A204.1 (cell line): Measurements from ENCODE around the gene LUC7L3.

ENCODE experiments used
- FAIRE-seq: peaks from 2 replicates; lab custom pipeline; 2012; peaks lifted over from hg19 to GRCh38; lab: Jason Lieb, UNC

Gene LUC7L3

DNA sequence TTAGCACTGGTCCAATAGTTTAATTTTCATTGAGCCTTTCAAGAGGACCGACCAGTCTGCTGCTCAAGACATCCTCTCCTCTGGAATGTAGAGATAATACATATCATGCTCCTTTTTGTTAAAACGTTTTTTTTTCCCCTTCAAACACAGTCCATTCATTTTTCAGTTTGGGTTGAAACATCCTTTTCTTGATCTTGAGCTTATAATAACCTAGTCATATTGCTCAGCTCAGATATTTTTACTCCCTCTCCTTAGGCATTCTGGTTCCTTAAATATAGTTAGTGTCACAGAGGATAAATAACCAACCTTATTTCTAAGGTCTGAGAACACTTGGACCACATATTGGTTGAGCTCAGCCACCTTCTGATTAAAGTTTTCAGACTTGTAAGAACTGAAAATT, 35.1 kb downstream of the LUC7L3 start:
- FAIRE-seq: no peak

DNA sequence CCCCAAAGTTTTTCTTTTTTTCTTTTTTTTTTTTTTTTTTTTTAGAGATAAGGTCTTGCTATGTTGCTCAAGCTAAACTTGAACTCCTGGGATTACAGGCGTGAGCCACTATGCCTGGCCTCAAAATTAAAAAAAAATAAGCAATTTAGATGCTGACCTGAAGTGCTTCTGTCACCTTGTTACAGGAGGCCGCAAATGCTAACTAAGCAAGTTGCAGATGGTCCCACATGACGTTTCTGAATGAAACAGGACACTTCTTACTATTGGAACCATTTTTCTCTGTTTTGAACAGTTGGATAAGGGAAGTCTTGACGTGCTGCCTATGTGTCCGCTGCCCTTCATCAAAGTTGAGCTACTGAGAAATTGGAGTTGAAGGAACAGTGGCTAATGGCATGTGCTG, 39.1 kb downstream of the LUC7L3 start:
- no peak for FAIRE-seq

DNA sequence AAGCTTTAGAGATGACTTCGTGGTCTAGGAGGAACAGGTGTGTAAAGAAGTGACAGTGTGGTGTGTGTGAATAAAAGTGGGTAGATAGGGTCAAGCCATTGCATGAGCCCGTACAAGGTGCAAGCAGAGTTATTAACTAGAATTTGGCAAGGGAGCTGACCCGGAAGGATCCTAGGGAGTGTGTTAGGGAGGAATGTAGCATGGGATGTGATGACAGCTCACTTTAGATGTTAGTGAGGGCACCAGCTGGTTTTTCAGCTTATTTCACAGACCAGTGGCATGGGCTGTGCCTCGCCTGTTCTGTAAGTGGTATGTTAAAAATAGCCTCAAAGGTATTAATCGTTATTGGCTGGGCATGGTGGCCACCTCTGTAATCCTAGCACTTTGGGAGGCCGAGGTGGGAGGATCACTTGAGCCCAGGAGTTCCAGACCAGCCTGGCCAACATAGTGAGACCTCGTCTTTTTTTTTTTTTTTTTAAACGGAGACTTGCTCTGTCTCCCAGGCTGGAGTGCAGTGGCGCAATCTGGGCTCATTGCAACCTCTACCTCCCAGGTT, 39.7 kb downstream of the LUC7L3 start:
- FAIRE-seq: no peak

DNA sequence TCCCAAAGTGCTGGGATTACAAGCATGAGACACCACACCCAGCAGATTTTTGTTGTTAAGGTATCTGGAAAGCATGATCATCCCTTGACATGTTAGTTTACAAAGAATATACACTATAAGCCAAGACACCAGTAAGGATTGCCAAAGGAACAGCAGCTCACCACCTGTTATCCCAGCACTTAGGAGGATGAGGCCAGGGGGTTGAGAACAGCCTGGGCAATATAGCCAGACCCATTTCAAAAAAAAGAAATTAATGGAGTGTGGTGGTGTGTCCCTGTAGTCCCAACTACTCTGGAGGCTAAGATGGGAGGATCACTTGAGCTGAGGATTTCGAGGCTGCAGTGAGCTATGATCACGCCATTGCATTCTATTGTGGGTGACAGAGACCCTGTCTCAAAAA, 42.8 kb downstream of the LUC7L3 start:
- FAIRE-seq: no peak

DNA sequence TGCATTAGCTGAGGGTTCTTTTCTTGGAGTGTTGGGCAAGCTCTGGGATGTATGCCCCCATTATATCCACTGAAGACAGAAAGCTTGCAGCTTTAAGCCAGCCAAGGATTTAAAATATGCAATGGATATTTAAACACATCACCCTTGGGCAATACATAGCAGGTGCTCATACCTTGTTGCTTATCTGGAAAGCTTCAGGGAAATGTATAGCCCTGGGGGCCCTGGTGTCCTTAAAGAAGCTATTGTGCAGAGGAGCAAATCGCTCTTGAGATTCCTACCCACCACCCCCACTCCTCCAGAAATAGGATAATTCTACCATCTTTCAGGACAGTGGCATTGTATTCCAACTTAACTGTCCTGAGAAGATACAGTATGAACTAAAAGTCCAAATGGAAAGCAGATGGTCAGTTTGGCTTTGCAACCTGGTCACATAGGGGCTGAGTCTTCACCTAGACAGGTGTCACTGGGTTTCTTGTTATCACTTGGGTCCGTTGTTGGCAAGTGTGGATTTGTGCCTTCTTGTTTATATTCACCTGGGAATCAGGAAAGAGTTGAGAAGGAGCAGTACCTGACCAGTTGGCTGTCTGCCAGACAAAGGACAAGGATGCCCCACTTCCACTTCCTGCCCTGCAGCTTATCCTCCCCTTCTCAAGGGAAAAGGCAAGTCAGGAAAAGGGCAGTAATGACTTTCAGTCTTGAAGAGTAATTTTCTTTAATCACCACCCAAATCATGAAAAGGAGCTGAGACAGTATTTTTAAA, 44.5 kb downstream of the LUC7L3 start:
- FAIRE-seq: no peak

DNA sequence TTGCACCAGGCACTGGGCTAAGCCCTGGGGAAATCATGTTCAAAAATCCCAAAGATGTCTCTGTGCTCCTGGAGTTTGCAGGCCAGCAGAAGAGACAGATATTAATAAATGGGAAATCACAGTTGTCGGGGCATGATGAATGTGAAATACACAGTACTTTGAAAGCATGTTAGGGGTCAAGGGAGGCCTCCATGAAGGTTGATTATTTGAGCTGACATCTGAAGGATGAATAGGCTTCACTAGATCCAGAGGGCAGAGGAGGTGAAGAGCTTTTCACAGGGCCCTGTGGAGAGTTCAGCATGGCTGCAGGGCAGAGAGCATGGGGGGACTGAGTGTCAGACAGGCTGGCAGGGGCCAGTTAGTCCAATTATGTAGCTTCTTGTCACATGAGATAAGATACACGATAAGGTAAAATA, 45.3 kb downstream of the LUC7L3 start:
- FAIRE-seq: no peak

DNA sequence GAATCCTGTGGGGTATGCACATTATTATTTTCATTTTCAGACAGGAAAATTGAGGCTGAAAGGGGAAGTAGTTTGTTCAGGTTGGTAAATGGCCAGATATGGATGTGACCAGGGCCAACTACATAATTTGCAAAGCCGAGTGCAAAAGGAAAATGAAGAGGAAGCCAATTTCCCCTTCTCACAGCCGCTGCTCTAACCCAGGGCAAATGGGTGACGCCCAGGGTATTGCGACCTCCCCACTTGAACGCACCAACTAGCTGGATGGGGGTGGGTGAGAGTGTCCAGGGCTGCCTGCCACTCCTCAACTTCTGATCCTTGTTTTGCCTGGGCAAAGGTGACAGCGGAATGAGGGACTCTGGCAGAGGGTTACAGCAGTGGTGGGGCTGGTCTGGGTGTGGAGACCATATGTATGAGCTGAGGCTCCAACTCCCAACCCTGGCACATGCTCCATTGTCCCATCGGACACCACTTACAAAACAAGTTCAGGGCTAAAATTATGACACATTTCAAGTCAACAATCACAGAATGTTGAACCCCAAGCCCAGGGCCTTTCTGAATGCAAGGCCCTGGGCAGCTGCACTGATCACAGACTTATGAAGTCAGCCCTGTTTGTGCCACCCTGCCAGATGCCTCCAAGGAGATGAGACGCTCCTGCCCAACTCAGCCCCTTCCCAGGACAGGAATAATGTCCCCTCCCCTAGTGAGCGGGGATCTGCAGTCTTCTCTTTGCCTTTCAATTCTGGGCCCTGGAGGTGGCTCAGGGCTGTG, 46.2 kb downstream of the LUC7L3 start:
- no peak for FAIRE-seq

DNA sequence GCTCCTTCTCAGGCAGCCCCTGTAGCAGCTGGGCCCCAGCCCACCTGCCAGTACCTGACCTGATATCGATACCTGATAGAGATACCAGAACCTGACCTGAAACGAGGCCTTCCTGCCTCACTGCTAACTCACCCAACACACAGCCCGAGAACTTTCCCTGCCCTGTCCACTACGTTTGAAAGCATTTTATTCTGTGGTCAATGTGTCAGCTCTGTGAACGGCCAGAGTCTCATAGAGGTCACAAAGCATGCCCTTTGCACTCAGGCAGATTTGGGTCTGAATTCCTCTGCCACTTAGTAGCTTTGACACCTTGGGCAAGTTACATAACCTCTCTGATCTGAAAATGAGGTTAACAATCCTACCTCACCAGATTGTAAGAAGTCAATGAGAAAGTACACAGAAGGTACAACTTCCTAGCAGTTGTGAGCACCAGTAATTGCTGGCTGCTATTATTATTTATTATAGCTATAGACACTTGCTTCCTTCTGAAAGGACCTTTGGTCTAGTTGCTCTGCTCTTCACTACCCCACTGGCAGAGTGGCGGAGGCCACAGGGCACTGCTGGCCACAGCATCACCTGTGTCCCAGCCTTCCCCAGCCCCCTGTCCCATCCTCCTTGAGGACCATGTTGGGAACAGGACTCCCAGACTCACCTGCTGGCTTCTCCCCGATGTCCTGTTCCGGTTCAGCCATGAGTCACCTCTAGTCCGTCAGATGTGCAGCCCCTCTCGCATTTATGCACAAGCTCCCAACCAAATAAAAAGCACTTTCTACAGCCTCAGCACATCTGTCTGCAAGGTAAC, 47.0 kb downstream of the LUC7L3 start:
- FAIRE-seq: no peak

DNA sequence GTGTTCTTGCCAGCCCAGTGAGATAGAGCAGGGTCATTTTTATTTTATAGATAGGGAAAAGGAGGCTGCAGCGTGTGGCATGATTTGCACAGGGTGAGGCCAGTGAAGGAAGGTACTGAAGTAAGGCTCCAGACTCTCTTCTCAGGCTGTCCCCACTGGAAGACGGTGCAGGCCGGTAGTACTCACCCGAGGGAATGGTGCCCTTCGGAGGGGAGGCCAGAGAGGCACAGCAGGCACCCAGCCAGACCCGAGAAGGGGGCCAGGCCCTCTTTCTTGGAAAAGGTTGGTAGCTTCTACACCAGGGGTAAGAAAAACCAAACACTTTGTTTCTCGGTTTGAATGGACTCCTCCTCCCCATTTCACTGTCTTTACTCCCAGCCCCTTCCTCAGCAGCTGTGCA, 47.6 kb downstream of the LUC7L3 start:
- no peak for FAIRE-seq

DNA sequence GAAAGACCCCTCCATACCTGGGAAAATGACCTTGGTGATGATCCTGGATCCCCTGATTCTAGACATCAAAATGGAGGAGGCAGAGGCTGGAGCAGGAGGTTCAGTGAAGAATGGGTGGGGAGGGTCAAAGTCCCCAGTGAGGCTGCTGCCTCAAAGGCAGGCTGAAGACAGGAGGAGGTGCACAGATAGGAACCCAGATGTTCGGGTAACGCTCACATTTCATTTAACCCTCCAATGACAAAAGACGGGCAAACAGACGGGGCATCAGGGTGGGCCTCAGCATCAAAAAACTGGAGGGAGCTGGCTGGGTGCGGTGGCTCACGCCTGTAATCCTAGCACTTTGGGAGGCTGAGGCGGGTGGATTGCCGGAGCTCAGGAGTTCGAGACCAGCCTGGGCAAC, 48.0 kb downstream of the LUC7L3 start, which contains the start of gene ANKRD40CL:
Gene ANKRD40CL (minus strand): TSS at position 73 of the 400 bp plus-strand sequence. CDS start 605 bp downstream, outside the sequence.
- no peak for FAIRE-seq

DNA sequence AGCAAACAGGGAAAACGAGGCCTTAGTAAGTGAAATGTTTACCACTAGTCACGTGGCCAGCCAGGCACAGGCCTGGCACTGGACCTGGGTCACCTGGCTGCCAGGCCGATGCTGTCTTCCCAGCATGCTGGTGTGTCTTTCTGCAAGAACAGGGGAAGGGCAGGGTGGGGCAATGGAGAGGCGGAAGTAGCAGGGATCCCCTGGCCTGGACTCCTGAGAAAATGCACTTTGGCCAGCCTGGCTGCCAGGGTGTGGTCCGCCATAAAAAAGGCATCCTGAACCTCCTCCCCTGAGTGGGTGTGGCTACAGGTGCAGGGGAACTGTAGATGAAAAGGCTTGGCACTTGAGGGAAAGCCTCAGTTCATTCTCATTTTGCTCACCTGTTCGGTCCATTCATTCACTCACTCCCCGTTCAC, 49.0 kb downstream of the LUC7L3 start:
- no peak for FAIRE-seq

DNA sequence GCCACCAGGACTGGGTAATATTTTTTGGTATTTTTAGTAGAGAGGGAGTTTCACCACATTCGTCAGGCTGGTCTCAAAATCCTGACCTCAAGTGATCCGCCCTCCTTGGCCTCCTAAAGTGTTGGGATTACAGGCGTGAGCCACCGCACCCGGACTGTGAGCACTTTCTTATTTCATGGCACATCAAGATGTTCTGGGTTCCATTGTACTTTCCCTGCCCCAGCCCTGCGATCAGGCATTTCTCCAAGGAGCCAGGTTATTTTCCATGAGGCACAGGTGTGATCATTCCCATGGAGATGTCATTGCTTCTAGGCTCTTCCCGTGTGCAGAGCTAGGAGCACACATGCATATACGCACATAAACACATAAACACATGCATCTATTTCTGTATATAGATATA, 50.5 kb downstream of the LUC7L3 start:
- no peak for FAIRE-seq

DNA sequence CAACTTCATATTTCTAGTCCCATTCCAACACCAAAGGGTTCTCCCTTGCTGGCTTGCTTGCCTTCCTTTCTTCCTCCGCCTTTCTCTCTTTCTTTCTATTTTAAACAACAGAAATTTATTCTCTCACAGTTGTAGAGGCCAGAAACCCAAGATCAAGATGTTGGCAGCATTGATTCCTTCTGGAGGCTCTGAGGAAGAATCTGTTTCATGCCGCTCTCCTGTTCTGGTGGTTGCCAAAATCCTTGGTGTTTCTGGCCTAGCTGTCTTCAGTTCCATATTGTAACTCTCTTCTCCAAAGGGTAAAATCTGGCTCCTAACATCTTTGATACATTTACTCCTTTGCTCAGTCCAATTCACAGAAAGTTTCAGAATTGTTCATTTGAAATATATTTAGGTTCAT, 50.9 kb downstream of the LUC7L3 start:
- FAIRE-seq: no peak

DNA sequence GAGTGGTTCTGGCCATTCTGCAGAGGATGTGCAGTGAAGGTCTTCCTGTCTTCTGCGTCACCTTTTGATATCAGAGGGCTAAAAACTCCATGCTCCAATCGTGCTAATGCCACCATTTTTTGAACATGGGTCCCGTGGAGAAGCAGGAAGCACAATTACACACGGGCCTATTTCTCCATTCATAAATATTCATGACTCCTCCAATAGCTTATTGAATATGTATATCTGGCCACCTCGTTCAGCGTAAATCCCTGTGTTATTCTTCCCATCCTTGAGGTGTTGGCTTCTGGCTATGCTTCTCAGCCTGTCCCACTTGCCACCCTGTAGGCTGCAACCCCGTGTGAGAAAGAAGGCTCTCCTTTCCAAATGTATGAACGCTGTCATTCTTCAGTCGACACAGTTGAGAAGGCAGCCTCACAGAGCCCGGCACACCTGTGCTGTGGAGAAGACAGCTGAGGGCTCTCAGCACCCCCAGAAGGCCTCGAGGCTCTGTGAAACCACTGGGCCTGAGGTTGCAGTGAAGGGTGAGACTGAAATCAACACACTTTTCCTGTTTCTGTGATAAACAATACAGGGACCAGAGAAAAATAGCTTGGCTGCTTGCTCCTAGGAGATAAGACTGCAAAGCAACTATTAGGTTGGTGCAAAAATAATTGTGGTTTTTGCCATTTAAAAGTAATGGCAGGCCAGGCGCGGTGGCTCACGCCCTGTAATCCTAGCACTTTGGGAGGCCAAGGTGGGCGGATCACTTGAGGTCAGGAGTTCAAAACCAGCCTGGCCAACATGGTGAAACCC, 52.8 kb downstream of the LUC7L3 start:
- FAIRE-seq: no peak

DNA sequence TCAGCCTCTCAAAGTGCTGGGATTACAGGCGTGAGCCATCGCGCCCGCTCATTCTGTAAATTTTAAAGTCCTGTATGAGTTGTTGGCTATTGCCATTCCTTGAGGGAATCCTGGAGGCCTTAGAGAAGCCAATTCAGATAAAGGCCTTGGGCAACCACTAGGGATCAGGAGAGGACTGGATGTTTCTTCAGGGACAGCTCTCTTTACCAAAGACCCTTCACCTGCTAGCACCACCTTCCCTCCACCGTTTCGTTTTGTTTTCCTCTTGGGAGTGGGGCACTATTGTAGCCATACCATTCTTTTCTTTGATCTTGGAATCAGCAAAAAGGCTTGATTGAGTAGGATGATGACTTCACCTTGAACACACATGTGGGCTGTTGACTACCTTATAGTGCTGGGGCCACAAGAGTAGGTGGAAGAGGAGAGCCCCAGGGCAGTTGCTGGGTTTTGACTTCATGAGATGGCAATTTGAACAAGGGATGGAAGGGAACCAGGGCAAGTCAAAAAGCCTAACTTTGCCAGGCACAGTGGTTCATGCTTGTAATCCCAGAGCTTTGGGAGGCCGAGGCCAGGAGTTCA, 54.9 kb downstream of the LUC7L3 start:
- no peak for FAIRE-seq

DNA sequence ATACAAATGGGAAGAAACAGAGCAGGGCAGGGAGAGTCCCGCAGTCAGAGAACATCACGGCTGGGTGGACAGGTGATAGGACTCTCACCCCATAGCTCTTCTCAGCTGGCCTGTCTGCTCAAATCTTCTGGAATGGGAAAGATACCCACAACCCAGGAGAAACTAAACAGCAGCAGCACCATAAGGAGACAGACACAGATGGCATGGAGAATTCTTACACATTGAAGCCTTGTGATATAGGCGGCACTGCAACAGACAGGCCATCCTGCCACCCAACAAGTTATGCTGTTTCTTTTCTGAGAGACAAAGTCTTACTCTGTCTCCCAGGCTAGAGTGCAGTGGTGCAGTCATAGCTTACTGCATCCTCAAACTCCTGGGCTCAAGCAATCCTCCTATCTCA, 56.5 kb downstream of the LUC7L3 start:
- no peak for FAIRE-seq

DNA sequence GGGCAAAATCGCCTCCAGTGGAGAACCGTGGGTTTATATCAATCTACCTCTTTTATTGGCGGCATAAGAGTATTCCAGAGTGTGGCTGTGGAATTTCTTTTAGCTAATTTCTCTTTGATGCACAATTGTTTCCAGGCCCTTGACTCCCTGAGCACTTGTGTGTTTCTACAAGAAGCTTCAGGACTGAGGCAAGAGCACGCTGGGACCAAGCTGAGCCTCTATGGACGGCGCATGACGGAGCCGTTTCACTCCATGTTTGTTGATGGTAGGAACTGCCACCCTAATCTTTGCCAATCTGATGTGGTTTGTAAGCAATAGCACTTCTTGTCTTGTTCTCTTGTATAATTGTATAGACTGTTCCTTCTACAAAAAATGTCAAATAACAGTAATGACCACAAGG, 59.1 kb downstream of the LUC7L3 start:
- FAIRE-seq: no peak

DNA sequence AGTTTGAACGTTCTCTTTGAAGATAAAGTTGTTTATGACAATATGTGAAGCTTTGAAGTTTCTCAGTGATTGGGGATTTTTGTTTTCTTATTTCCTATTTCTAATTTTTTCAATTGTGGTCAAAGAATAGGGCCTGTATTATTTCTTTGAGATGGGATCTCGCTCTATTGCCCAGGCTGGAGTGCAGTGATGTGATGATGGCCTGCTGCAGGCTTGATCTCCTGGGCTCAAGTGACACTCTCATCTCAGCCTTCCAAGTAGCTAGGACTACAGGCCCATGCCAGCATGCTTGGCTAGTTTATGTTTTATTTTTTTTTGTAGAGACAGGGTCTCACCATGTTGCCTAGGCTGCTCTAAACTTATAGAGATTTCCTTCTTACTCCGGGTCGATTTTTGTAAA, 59.6 kb downstream of the LUC7L3 start:
- FAIRE-seq: no peak

DNA sequence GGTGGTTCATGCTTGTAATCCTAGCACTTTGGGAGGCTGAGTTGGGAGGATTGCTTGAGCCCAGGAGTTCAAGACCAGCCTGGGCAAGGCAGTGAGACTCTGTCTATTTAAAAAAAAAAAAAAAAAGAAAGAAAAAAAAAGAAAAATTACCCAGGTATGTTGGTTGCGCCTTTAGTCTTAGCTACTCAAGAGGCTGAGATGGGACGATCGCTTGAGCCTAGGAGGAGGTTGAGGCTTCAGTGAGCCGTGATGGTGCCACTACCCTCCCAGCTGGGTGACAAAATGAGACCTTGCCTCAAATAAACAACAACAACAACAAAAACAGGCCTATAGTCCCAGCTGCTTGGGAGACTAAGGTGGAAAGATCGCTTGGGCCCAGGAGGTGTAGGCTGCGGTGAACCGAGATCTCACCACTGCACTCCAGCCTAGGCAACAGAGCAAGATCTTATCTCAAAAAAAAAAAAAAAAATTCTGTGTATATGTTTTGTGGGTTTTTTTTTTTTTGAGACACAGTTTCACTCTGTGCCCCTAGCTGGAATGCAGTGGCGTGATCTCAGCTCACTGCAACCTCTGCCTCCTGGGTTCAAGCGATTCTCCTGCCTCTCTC, 60.4 kb downstream of the LUC7L3 start:
- FAIRE-seq: no peak

DNA sequence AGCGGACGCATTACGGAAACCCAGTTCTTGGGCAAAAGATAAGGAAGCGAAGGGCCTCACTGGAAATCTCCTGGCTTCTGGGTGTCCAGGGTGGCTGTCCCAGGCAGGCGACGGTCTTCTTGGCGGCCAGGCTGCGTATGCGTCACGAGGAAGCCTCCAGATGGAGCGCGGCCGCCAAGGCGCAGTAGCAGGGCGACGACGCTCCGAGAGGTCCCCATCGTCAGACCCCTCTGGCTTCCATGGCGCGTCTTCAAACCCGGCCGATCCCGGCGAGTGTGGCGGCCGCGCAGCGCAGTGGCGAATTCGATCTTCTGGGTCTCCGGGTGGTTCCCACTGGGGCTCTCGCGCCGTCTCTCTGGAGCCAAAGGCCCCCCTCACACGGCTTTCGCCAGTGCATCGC, 61.8 kb downstream of the LUC7L3 start:
- no peak for FAIRE-seq

DNA sequence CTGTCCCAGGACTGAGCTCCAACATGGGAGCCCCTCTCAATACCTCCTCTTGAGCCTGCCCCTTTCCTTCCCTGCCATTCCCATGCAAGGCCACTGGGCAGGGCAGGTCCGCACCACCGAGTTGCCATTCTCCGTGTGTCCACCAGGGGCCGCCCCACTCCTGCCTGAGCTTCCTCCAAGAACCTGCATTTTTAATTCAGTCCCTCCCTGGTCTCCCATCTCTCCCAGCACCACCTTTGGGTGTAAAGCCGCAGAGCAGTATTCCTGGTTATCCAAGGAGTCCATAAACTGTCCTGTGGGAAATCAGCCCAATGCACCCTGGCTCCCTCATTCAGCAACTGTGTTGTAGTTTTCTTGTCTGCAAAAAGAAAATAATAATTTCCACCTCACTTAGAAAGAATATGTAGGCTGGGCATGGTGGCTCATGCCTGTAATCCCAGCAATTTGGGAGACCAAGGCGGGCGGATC, 63.8 kb downstream of the LUC7L3 start:
- FAIRE-seq: no peak
